Ascending aorta (tissue), 2 donors: Measurements from ENCODE around the gene CLEC10A. TPM values are rescaled to one million over a fixed set of nuclear protein-coding genes. Genes with fewer than 3 reads are reported as not detected.

Source experiments
- DNase-seq, 2 donors: peaks; one replicate each; pipeline ENCODE4 v3.0.0-alpha.2; 2019; ENCODE audit warnings: low spot score in 2 of 2
- H3K27ac ChIP-seq, 2 donors: fragments of 200-600 bp; sonication (generic); one replicate each; pipeline ENCODE4 v1.5.1; 2016 to 2017; ENCODE audit warnings: mild to moderate bottlenecking in 1 of 2
- H3K27me3 ChIP-seq: fragments of 200-600 bp; sonication (generic); one replicate; pipeline ENCODE4 v1.5.1; 2017
- H3K36me3 ChIP-seq, 2 donors: fragments of 200-600 bp; sonication (generic); one replicate each; pipeline ENCODE4 v1.5.1; 2016
- H3K4me1 ChIP-seq, 2 donors: fragments of 200-600 bp; sonication (generic); one replicate each; pipeline ENCODE4 v1.5.1; 2016 to 2017; ENCODE audit warnings: mild to moderate bottlenecking in 1 of 2
- H3K4me3 ChIP-seq, 2 donors: fragments of 200-600 bp; sonication (generic); one replicate each; pipeline ENCODE4 v1.5.1; 2016 to 2017; ENCODE audit warnings: mild to moderate bottlenecking in 1 of 2
- H3K9me3 ChIP-seq, 2 donors: fragments of 200-600 bp; sonication (generic); one replicate each; pipeline ENCODE4 v1.5.1; 2016
- intact Hi-C: fragments of 100-400 bp; cut with DNase I; formaldehyde crosslinking; loops from one replicate; pipeline ENCODE4 v1.15.1; 2023
- total RNA-seq: library from RNA; depleted of rRNA; stranded (reverse); fragments of >200 nt; gene quantifications from one replicate; pipeline ENCODE4 v1.1.0, GENCODE V29; 2016
- TF ChIP-seq, protein P1 (sequence below), 3 experiments: fragments of 200-600 bp in 2 of 3; fragments of 450-650 bp in 1 of 3; sonication (generic) in 2 of 3; IDR thresholded peaks; one replicate each; pipeline ENCODE4 v1.5.1; 2016 to 2019; ENCODE audit warnings: antibody characterized with exemption in 3 of 3, mild to moderate bottlenecking in 1 of 3, moderate library complexity in 1 of 3

The CLEC10A gene
- total RNA-seq, 1 donor from 2014 or later, result 29.8 TPM

DNA sequence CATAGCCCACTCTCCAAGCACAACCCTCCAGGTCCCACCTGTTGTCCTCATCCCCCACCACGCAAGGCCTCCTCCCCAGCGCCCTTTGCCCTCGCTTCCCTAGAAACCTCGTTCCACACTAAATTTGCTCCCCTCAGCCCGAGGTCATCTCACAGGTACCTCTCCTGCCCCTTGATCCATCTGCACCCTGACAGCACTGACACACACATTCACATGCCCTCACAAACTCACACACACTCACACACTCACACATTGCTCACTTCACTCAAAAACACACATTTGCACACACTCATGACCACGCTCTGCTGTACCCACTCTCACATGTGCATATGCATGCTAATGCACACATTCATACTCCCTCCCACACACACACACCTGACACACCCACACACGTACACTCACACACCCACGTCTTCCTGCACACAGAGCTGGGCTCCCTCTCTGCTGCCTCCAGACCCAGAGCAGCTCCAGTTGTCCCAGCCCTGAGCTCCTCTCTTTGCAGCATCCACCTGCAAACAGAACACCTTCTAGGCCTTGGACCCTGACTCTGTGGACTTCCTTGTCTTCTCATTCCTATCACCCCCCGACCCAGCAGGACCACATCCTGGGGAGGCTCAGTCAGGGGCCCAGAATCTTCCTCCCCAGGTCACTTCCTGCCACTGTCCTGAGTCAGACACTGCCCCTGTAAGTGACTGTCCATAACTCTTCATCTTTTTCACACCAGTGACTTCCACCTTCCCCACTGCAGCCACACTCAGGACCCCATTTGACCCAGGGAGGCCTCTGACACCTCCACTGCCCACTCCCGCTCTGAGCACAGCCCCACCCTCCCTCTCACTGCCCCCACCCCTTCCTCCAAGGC lies 29.6 kb upstream of the CLEC10A start:
- TF ChIP-seq, protein P1, sequence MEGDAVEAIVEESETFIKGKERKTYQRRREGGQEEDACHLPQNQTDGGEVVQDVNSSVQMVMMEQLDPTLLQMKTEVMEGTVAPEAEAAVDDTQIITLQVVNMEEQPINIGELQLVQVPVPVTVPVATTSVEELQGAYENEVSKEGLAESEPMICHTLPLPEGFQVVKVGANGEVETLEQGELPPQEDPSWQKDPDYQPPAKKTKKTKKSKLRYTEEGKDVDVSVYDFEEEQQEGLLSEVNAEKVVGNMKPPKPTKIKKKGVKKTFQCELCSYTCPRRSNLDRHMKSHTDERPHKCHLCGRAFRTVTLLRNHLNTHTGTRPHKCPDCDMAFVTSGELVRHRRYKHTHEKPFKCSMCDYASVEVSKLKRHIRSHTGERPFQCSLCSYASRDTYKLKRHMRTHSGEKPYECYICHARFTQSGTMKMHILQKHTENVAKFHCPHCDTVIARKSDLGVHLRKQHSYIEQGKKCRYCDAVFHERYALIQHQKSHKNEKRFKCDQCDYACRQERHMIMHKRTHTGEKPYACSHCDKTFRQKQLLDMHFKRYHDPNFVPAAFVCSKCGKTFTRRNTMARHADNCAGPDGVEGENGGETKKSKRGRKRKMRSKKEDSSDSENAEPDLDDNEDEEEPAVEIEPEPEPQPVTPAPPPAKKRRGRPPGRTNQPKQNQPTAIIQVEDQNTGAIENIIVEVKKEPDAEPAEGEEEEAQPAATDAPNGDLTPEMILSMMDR (IDR thresholded peaks at IDR 0.05), result no peak
- Histone ChIP-seq H3K4me1 (no peaks in the 10 kb centered on the region), H3K27me3 (no peaks in the 10 kb centered on the region), H3K4me3 (no peak overlapping the region), H3K36me3 (no peaks in the 10 kb centered on the region), H3K9me3 (no peaks in the 10 kb centered on the region), H3K27ac (no peak overlapping the region)
- DNase-seq, result no peak
- intact Hi-C loops, result no loop called here

DNA sequence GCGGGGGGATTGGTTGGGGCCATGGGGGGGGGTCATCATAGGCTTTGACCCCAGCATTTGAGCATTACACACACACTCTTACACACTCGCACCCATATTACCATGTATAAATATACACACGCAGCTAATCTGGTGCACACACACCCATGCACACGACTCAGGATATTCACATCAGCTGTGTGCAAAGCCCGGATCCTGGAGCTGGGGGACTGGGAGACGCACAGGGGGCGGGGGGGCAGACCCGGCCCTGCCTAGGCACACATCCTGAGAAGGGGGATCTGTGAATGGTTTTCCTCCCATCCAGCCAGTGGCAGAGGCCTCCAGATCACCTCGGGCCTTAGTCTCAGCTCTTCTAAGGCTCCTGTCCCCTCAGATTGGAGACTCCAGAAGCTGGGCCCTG lies 28.9 kb upstream of the CLEC10A start:
- H3K9me3 ChIP-seq, result no peaks in the 10 kb centered on the region
- DNase-seq, result no peak
- intact Hi-C loops, result no loop called here
- H3K4me3 ChIP-seq, result no peak overlapping the region
- H3K27ac ChIP-seq, result no peak overlapping the region
- TF ChIP-seq, protein P1 (IDR thresholded peaks at IDR 0.05), result no peak
- H3K36me3 ChIP-seq, result no peaks in the 10 kb centered on the region
- H3K27me3 ChIP-seq, result no peaks in the 10 kb centered on the region
- no peaks in the 10 kb centered on the region for H3K4me1 ChIP-seq

DNA sequence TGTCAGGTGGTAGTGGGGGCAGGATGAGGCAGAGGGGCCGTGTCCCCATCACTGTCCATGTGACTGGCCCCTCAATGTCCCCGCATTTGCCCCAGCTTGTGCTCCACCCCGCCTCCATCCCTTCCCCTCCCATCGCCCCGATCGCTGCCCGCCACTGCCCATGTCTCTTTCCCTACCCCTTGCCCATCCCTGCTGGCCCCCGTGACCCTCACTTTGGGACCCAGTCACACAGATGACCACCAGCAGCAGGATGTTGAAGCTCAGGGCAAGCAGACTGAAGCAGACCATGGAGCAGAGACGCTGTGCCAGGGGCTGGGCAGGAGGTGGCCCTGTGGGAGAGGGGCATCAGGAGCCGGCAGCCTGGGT lies 28.5 kb upstream of the CLEC10A start:
- no peak for DNase-seq
- Histone ChIP-seq H3K36me3 (no peaks in the 10 kb centered on the region), H3K4me3 (no peak overlapping the region), H3K27ac (no peak overlapping the region), H3K27me3 (no peaks in the 10 kb centered on the region), H3K4me1 (no peaks in the 10 kb centered on the region), H3K9me3 (no peaks in the 10 kb centered on the region)
- TF ChIP-seq, protein P1 (IDR thresholded peaks at IDR 0.05), result no peak
- intact Hi-C loops, result no loop called here

DNA sequence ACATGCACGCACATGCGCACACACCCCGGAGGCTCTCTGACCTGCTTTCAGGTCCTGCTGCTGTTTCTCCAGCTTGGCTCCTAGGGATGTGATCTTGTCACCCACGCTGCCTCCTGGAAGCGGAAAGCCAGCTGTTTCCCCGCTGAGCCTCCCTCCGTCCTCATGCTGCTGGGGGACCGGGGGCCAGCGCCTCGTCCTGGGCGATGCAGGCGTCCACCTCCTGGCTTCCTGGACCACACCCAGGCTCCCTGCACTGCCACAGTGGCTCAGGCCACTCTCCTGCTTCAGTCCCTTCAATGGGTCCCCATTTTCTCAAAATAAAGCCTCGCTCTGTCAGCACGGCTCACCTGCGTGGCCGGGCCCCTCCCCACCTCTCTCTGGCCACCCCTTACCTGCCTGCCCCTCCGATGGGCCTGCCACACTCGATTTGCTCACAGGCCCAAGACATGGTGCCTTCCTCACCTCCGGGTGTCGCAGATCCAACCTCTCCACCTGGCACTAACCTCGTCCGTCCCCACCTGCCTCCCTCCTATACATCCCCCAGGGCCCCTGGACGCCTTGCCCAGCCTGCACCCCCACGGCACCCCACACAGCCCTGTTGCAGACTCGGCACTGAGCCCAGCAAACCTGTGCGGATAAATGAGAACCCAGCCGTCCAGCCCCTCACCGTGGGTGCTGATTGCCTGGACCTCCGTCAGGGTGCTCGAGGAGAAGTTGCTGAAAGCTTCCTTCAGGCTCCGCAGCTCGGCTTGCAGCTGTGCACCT lies 27.9 kb upstream of the CLEC10A start:
- intact Hi-C loops, result no loop called here
- Histone ChIP-seq H3K9me3 (no peaks in the 10 kb centered on the region), H3K4me1 (no peaks in the 10 kb centered on the region), H3K36me3 (no peaks in the 10 kb centered on the region), H3K27ac (no peak overlapping the region), H3K4me3 (no peak overlapping the region), H3K27me3 (no peaks in the 10 kb centered on the region)
- TF ChIP-seq, protein P1 (IDR thresholded peaks at IDR 0.05), result no peak
- DNase-seq, result no peak

DNA sequence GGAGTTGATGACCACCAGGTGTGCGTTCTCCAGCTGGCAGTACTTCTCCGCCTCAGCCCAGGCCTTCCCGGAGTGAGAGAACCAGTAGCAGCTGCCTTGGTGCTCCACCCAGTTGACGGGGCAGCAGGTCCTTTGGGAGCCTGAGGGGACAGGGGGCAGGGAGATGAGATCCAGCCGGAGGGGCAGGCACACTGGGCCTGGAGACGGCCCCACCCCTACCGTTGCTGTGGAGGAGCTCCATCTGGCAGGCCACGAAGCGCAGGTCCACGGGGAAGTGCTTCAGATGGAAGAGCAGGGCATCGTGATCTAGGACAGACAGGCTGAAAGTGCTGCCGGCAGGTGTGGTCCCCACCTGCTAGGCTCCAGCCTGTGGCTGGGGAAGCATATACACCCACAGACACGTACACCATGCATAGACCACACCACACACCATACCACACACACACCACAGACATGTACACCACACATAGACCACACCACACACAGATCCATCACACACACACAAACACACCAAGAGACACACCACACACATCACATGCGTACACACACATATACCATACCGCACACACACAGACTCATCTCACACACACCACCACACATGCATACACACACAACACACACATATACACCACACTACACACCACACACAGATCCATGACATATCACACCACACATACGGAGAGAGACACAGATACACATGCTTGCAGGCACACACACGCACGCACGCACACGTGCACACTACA lies 27.1 kb upstream of the CLEC10A start:
- Histone ChIP-seq H3K27me3 (no peaks in the 10 kb centered on the region), H3K36me3 (no peaks in the 10 kb centered on the region), H3K9me3 (no peaks in the 10 kb centered on the region), H3K4me1 (no peaks in the 10 kb centered on the region), H3K4me3 (no peak overlapping the region), H3K27ac (no peak overlapping the region)
- no peak for DNase-seq
- intact Hi-C loops, result no loop called here
- TF ChIP-seq, protein P1 (IDR thresholded peaks at IDR 0.05), result no peak
